ENCODE results near the gene KIF25.

KIF25 gene

DNA sequence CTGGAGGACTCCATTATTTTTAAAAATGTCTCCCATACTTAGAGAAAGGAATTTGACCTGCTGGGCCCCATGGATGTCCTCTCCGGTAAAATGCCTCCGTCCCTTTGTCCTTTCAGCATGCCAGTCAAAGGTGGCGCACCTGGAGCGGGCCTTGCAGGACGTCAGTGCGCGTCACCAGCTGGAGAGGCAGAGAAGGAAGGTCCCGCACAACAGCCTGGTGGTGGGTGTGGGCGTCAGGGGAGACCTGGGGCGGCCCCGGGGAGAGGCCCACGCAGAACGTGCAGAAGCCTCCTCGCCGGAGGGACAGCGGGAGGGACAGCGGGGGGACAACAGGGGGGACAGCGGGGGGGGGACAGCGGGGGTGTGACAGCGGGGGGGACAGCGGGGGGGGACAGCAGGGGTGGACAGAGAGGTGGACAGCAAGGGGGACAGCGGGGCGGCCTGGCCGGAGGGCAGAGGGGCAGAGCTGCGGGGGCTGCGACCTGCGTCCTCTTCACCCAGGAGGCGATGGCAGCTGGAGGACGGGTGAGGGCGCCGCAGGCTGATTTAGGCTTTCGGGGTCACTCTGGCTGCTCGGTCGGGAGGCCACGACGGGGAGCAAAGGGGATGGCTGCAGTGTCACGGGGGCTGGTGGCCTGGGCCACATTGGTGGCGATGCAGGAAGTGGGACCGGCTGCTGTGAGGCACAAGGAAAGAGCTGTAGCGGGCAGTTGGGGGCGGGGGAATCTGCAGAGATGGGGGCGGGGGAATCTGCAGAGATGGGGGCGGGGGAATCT lies 859 bp upstream of the KIF25 start:
- DNase-seq = peak; percentile 39

- DNase-seq = peak; percentile 40
These were observed 744 bp downstream of the KIF25 start for GRCh38 chr6:167998215-167998614.

- DNase-seq = peak; percentile 18
These were observed 2.9 kb downstream of the KIF25 start for GRCh38 chr6:168000198-168001028.

DNA sequence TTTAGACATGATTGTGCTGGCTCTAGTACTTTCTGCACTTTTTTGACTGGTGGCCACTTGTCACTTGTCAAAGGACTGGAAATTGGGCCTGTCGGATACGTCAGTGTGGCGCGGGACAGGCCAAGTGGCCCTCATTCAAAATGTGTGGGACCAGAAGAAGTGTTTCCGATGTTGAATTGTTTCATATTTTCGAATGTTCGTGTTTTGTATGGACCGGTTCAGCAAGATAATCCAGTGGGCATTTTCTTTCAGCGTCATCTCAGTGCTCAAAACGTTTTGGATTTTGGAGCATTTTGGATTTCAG lies 3.5 kb downstream of the KIF25 start:
- DNase-seq = no peak

DNA sequence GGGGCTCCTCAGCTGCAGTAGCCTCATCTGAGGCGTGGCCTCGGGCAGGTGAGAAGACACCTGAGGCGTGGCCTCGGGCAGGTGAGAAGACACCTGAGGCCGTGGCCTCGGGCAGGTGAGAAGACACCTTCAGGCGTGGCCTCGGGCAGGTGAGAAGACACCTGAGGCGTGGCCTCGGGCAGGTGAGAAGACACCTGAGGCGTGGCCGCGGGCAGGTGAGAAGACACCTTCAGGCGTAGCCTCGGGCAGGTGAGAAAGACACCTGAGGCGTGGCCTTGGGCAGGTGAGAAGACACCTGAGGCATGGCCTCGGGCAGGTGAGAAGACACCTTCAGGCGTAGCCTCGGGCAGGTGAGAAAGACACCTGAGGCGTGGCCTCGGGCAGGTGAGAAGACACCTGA lies 4.0 kb downstream of the KIF25 start:
- DNase-seq = peak; percentile 4

- peak; percentile 33 for DNase-seq
These were observed 5.3 kb downstream of the KIF25 start for GRCh38 chr6:168002804-168003203.

DNA sequence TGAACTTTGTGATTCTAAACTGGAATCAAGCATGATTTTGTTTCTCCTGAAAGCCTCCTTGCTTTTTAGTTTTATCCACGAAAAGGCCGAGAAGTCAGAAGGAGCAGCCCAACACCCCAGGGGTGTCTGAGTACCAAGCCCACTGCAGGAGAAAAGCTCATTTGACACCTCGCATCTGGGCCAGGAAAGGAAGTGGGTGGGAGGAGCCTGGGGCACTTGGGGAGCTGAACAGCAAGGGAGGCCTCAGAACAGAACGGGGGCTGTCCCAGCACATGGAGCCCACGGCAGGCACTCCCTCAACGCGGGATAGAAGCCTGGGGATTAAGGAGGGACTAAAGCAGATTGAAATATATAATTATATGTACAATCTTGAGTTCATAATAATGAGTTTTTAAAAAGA lies 6.6 kb downstream of the KIF25 start:
- peak; percentile 28 for DNase-seq

- peak; percentile 32 for DNase-seq
These were observed 7.5 kb downstream of the KIF25 start for GRCh38 chr6:168004945-168005344.

GRCh38 chr6:168005796-168006195 lies 8.3 kb downstream of the KIF25 start:
- DNase-seq = peak; percentile 13

DNA sequence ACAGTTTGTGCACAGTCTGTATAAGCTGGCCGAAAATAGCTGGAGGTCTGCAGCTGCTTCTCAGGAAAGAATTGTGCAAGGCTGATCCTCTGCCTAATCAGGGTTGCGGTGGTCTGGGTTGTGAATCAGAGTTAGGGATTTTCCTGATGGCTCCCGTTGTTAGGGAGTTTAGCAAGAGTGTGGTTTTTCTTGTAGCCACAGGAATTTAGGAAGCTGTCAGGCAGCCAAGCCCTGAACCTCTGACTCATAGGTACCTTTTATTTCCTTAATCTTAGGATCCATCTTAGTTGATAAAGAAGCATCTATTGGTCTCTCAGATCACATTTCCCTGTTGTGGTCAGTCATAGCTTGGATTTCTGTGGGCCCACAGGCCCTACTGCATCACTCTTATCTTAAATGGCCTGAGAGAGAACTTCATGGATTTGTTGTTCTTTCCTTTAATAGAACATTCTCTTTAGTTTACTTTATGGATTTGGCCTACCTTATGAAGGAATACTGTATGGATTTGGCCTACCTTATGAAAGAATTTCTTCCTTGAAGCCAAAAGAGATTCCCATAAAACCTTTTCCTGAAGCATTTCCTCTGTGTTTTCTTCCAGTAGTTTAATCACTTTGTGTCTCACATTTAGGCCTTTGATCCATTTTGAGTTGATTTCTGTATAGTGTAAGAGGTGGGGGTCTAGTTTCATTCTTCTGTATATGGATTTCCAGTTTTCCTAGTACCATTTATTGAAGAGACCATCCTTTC lies 10.3 kb downstream of the KIF25 start:
- peak; percentile 96 for DNase-seq

GRCh38 chr6:168009331-168009730 lies 11.9 kb downstream of the KIF25 start:
- no peak for DNase-seq

DNA sequence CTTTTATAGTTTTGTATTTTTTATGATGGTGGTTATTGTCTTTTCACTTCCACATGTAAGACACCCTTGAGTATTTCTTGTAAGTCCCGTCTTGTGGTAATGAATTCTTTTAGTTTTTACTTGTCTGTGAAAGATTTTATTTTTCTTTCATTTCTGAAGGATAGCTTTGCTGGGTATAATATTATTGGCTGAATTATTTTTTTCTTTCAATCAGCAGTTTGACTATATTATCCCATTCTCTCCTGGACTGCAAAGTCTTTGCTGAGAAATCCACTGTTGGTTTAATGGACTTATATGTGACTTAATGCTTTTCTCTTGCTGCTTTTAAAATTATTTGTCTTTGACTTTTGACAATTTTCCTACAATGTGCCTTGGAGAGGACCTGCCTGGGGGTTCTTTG lies 13.8 kb downstream of the KIF25 start:
- no peak for DNase-seq

DNA sequence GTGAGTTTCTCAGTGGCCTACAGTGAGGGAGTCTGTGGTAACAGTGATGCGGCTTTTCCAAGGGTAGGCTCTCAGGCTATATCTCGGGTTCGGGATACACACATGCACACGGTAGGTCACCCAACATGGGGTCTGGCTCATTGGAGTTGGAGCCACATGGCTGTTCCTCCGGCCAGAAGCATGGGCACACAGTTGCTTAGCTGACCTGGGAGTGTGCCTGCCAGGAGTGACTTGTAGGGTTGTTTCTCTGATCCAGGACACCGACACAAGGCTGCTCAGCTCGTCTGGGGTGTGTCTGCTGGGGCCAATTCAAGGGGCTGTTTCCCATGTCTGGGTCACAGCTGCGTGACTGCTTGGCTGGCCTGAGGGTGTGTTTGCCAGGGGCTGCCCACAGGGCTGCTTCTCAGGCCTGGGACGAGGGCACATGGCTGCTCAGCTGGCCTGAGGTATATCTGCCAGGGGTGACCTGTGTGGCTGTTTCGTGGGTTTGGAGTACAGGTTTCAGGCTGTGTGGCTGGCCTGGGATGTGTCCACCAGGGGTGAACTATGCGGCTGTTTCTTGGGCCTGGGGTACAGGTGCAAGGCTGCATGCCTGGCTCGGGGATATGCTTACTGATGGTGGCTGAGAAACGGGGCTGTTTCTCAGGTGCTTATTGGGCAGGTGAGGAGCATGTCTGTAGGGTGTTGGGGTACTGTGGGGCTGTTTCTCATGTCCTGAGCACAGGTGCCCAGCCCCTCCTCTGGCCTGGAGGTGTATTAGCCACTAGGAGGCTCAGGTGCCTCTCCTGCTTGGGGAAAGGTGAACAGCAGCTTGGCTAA lies 15.2 kb downstream of the KIF25 start:
- DNase-seq = peak; percentile 29

DNA sequence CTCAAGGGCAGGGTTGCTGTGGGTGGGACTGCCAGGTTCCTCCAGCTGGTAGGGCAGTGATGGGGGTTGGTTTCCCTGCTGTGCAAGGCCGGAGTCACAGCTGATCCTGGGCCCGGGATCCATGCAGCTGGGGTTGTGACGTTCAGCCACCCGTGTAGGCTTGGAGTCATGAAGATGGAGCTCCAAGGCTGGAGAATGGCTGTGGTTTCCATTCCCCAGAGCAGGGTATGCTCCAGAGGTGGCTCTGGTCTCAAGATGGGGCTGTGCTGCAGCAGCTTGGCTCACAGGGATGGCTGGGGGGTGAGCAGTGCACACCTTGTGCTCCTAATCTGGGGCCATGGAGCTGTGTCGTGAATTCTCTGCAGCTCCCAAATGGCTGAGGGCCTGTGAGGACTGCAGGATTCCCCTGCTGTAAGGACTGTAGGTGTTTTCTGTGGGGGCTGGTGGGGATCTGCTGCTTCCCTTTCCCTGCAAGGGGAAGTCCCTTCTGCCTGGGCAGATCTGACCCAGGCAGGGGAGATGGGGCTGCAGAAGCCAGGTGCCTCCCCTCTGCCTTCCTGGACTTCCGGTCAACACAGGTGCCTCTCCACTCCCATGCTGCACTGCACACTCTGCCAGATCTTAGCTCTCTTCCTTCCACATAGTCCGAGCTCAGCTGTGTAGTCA lies 15.9 kb downstream of the KIF25 start:
- DNase-seq = peak; percentile 33

GRCh38 chr6:168014428-168014827 lies 17.0 kb downstream of the KIF25 start:
- DNase-seq = no peak

GRCh38 chr6:168015009-168015408 lies 17.5 kb downstream of the KIF25 start:
- DNase-seq = peak; percentile 22

DNA sequence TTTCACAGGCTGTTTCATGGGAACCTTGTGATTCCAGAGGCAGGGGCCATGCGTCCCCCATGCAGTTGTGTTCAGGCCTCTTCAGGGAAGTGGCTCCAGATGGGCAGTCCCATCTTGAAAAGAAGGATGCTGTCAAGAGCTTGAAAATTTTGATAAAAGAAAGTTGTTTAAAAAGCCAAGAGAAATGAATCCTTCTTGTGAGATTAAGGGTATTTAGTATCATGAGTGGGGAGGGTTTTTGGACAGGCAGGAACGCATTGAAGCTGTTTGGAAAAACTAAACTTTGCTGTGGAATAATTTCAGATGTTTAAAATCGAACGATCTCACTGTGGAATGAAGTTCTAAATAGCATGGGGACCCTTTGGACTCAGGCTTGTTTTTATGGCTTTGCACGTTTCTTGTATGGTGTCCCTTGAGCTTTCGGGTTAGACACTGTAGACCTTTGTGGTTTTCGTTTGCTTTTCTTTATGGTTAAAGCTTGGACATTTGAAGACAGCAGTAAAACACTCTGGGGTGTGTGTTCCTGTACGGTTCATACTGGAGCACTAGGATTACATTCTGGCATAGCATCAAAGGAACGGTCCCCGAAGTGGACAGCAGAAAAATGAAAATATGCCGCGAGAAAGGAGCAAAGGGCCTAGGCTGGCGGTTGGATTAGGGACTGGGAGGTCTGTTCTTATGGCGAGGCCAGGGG lies 18.2 kb downstream of the KIF25 start:
- peak; percentile 7 for DNase-seq

DNA sequence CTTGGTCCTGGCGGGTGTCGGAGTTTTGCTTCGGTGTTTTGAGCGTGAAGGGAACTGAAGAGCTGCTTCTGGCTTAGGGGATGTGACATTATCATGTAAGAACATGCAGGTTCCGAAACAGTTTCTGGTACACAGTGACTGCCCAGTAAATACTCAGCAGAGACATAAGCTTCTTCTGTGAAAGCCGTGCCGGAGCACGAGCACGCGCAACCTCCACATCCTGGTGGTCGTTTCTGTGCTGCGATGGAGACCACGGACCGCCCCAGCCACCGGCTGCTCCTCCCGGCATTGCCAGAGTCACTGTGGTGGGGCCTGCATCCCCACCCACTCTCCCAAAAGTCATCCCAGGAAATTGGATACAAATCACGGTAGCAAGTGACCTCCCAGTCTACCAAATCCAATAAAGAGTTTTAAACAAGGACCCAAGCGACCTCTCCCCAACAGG lies 18.7 kb downstream of the KIF25 start:
- peak; percentile 20 for DNase-seq

DNA sequence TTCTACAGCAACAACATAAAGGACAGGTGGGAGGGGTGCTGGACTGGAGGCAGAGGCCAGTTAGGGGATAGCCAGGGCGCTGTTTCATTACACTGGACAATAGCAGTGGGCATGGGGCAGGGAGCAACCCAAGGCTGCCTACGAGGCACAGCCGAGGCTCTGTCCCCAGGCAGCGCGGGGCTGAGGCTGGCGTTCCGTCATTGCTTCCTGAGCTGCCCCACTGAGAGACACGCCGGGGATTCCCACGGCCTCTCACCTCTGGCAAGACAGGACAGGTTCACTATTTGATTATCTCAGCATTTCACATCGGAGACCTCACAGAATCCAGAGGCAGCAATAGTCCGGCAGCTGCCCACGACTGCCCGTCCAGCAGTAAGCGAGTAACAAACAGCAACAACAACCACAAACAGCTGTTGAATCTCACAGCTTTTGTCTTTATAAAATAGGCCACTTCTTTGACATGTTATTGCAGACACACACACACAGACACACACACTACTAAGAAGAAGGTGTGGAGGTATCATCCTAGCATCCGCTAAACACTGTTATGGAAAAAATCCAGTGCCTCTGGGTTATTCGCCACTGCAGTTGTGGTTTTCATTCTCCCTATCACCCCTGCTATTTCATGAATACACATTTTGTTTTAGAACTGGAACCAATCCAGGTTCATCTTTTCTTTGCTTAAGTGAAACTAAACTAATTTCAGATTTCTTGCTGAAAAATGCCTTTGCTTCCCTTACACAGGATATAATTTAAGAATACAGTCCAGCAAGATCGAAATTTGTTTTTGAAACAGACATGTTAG lies 19.5 kb downstream of the KIF25 start:
- DNase-seq = peak; percentile 52

GRCh38 chr6:168017629-168018028 lies 20.2 kb downstream of the KIF25 start:
- peak; percentile 22 for DNase-seq

DNA sequence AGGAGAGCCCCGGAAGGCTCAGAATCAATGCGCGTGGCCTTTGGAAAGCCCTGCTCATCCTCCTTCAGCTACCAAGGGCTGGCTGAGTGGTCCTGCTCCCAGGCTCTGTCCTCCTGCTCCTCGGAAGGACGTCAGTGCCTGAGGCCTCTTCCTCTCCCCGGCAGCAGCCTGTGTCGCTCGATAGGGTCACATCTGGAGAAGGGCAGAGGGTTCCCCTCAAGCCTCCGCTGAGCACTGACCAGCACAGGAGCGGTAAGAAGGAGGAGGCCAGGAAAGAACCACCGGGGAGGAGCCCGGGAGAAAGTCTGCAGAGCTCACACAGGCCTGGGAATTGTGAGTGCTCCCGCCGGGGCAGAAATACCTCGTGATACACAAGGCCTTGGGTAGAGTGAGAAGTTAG lies 21.2 kb downstream of the KIF25 start:
- peak; percentile 46 for DNase-seq

Measured in islet precursor cell (in vitro differentiated cells).